MCF 10A (cell line): ENCODE data around the gene TMC6. TPM values are rescaled to one million over a fixed set of nuclear protein-coding genes. Genes with fewer than 3 reads are reported as not detected.
"Not testable (repeated sequence)": the region's sequence is repeated elsewhere in the genome, so short reads cannot be mapped to it uniquely, and the experiment has no call there.

Experiments used
- BruUV-seq: library from RNA; stranded (reverse); fragments of 400-500 nt; replicated peaks from 2 replicates; lab custom pipeline; 2021; lab: Mats Ljungman, UMichigan
- CTCF ChIA-PET: fragments of 300-600 bp; sonication (Branson Sonifier 250); formaldehyde crosslinking; extraction: SDS; loops from one replicate; lab custom pipeline; 2021; ENCODE audit warnings: antibody characterized with exemption, inconsistent platforms; lab: Yijun Ruan, JAX
- POLR2A ChIA-PET: fragments of 300-600, 350-650 bp; sonication (Branson Sonifier 250); formaldehyde crosslinking; extraction: SDS; loops from one replicate; lab custom pipeline; 2020; ENCODE audit warnings: antibody characterized with exemption, inconsistent platforms; lab: Yijun Ruan, JAX
- DNase-seq: peaks from one replicate; pipeline ENCODE4 v3.0.0-alpha.2; 2018; ENCODE audit not compliant: unreplicated experiment
- H3K27ac Mint-ChIP-seq: one replicate; pipeline ENCODE4 v1.8.0; 2022; ENCODE audit warnings: mild to moderate bottlenecking, low read depth, mixed read lengths; ENCODE audit not compliant: unreplicated experiment
- H3K27me3 Mint-ChIP-seq: one replicate; pipeline ENCODE4 v1.8.0; 2022; ENCODE audit warnings: mixed read lengths; ENCODE audit not compliant: insufficient read depth, unreplicated experiment
- H3K36me3 Mint-ChIP-seq: one replicate; pipeline ENCODE4 v1.8.0; 2022; ENCODE audit warnings: mild to moderate bottlenecking, moderate library complexity, mixed read lengths; ENCODE audit not compliant: insufficient read depth, unreplicated experiment
- H3K4me1 Mint-ChIP-seq: one replicate; pipeline ENCODE4 v1.8.0; 2022; ENCODE audit warnings: mixed read lengths; ENCODE audit not compliant: insufficient read depth, unreplicated experiment
- H3K4me3 Mint-ChIP-seq: one replicate; pipeline ENCODE4 v1.8.0; 2022; ENCODE audit warnings: mild to moderate bottlenecking, moderate library complexity, mixed read lengths; ENCODE audit not compliant: unreplicated experiment
- H3K9me3 Mint-ChIP-seq: one replicate; pipeline ENCODE4 v1.8.0; 2022; ENCODE audit warnings: mixed read lengths; ENCODE audit not compliant: unreplicated experiment
- intact Hi-C: fragments of 100-400 bp; cut with micrococcal nuclease; formaldehyde crosslinking; loops from 2 replicates; pipeline ENCODE4 v1.14.1; 2022
- total RNA-seq: library from RNA; stranded (reverse); gene quantifications from 2 replicates; pipeline ENCODE4 v1.2.3, GENCODE V29; 2022
- TF ChIP-seq, protein P1 (sequence below): fragments of 200-600 bp; IDR thresholded peaks from one replicate; pipeline ENCODE4 v1.8.0; 2022; ENCODE audit warnings: antibody characterized with exemption, mild to moderate bottlenecking; ENCODE audit not compliant: unreplicated experiment

Gene TMC6
- total RNA-seq, 1 experiment from 2014 or later = 3.1 TPM

DNA sequence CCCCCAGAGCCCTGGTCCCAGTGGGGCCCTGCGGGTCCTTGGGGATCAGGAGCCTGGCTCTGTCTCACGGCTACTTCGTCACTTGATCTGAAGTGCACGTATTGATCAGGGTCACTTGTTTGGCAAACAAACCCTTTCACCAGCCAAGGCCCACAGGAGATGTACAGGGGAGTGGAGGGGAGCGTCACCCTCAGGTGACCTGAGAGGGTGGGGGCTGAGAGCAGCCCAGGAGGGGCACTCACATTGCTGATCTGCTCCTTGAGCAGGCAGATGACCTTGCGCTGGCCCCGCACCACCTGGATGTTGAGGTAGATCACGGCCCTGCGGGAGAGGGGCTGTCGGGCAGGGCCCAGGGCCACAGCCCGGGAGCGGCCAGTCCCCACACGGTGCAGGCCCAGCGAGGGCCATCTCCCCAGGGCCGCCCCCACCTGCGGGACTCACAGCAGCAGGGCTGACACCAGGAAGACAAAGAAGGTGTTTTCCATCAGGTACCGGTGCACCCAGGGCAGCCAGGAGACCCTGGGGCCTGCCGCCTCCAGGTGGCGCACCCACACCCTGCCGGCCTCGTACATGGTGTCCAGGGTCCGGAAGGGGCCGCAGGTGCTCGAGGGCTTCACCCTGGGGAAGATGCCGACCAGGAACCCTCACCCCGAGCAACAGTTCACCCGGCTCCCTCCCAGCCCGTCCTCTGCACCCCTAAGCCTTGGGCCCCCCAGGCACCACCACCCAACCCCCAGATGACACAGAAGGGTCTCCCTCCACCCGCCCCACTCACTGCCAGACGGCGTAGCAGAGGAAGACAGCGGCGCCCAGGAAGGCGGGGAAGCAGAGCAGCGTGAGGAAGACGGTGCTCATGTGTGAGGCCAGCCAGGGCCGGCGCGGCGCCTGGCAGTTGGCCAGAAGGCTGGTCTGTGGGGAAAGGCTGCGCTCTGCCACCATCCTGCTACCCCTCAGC is 11.3 kb downstream of the TMC6 start:
- no peak overlapping the region for H3K4me3 Mint-ChIP-seq
- BruUV-seq = no TSS peak
- DNase-seq = no peak
- H3K9me3 Mint-ChIP-seq = no peaks in the 10 kb centered on the region
- ChIA-PET POLR2A (no interaction called here), CTCF (interaction anchor here (0.7 to 2.0 kb wide), 3 partner anchors 9 to 58 kb away, joined by 3 to 9 read pairs (median 5); partner anchors contain the start of gene TMC6)
- H3K36me3 Mint-ChIP-seq = no peaks in the 10 kb centered on the region
- H3K27me3 Mint-ChIP-seq = peaks cover 11% of the 10 kb centered on the region
- intact Hi-C loops = no loop called here
- no peak overlapping the region for H3K27ac Mint-ChIP-seq
- TF ChIP-seq, protein P1, sequence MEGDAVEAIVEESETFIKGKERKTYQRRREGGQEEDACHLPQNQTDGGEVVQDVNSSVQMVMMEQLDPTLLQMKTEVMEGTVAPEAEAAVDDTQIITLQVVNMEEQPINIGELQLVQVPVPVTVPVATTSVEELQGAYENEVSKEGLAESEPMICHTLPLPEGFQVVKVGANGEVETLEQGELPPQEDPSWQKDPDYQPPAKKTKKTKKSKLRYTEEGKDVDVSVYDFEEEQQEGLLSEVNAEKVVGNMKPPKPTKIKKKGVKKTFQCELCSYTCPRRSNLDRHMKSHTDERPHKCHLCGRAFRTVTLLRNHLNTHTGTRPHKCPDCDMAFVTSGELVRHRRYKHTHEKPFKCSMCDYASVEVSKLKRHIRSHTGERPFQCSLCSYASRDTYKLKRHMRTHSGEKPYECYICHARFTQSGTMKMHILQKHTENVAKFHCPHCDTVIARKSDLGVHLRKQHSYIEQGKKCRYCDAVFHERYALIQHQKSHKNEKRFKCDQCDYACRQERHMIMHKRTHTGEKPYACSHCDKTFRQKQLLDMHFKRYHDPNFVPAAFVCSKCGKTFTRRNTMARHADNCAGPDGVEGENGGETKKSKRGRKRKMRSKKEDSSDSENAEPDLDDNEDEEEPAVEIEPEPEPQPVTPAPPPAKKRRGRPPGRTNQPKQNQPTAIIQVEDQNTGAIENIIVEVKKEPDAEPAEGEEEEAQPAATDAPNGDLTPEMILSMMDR = peak; percentile 30
- H3K4me1 Mint-ChIP-seq = peaks cover 4% of the 10 kb centered on the region

DNA sequence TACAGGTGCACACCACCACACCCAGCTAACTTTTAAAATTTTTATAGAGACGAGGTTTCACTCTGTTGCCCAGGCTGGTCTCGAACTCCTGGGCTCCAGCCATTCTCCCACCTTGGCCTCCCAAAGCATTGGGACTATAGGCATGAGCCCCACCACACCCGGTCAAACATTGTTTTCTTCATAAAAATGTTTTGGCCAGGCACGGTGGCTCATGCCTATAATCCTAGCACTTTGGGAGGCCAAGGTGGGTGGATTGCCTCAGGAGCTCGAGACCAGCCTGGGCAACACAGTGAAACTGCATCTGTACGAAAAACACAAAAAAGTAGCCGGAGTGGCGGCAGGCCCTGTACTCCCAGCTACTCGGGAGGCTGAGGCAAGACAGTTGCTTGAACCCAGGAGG is 12.1 kb downstream of the TMC6 start:
- intact Hi-C loops = no loop called here
- Mint-ChIP-seq H3K4me1 (peaks cover 5% of the 10 kb centered on the region), H3K4me3 (no peak overlapping the region), H3K27me3 (peaks cover 11% of the 10 kb centered on the region), H3K9me3 (no peaks in the 10 kb centered on the region), H3K36me3 (no peaks in the 10 kb centered on the region), H3K27ac (no peak overlapping the region)
- TF ChIP-seq, protein P1 = no peak
- ChIA-PET POLR2A (interaction anchor here (0.6 to 0.7 kb wide), 2 partner anchors 133 to 1538 kb away, joined by 3 read pairs; no protein-coding TSS in a partner anchor), CTCF (interaction anchor here (0.6 to 2.0 kb wide), 5 partner anchors 11 to 784 kb away, joined by 3 to 9 read pairs (median 4); partner anchors contain the start of gene TMC6)
- DNase-seq = no peak
- no TSS peak for BruUV-seq

DNA sequence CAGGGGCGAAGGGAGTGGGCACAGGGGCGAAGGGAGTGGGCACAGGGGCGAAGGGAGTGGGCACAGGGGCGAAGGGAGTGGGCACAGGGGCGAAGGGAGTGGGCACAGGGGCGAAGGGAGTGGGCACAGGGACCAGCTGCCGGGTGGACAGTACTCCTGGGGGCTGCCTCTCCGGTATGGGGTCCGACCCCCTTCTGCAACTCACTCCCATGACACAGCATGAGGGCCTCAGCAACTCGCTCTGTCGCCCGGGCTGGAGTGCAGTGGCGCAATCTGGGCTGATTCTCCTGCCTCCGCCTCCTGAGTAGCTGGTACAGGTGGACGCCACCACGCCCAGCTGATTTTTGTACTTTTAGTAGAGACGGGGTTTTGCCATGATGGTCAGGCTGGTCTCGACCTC is 12.8 kb downstream of the TMC6 start:
- H3K27me3 Mint-ChIP-seq = peaks cover 11% of the 10 kb centered on the region
- H3K4me3 Mint-ChIP-seq, H3K27ac Mint-ChIP-seq, H3K36me3 Mint-ChIP-seq, DNase-seq, H3K4me1 Mint-ChIP-seq, BruUV-seq, H3K9me3 Mint-ChIP-seq, intact Hi-C loops: not testable (repeated sequence)
- POLR2A ChIA-PET = interaction anchor here (0.6 kb wide), 1 partner anchor 134 kb away, joined by 3 read pairs; no protein-coding TSS in a partner anchor
- CTCF ChIA-PET = interaction anchor here (0.6 to 2.0 kb wide), 7 partner anchors 12 to 1191 kb away, joined by 3 to 9 read pairs (median 4); partner anchors contain the start of gene TMC6

DNA sequence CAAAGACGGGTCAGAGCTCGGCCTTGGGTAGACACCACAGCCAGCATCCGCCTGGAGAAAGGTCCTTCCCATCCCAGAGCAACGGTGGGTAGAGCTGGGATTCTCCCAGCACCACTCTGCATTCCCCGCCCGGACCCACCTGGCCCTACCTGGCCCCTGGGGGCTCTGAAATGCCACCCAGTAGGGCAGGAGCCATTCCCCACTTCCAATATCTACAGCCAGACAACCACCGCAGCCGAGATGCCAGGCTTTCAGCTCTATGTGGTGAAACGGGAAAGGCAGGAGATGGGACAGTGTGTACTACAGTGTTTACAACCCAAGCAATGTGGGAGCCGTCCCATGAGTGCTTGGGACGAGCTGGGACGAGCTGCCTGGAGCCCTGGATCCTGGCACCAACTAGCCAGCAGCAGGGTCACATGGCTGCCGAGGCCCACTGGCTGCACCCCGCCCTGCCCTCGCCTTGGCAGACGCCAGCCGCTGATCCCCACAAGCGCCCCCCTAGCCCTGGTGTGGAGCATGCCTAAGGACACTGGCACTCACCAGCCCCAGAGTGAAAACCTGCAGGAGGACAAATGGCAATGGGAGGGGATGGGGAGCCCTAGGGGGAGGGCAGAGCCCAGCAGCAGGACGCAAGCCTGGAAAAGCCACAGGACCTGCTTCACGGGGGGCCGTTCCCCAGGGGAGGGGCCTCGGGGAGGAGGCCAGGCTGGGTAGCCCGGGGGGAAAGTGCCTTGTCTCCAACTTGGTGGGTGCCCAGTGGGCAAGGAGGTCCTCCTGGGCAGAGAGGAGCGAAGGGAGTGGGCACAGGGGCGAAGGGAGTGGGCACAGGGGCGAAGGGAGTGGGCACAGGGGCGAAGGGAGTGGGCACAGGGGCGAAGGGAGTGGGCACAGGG is 13.5 kb downstream of the TMC6 start:
- ChIA-PET CTCF (interaction anchor here (1.0 to 2.3 kb wide), 6 partner anchors 13 to 136 kb away, joined by 3 to 20 read pairs (median 6); partner anchors contain the start of gene TMC6), POLR2A (interaction anchor here (0.7 to 1.0 kb wide), 2 partner anchors 27 to 227 kb away, joined by 3 read pairs; no protein-coding TSS in a partner anchor)
- TF ChIP-seq, protein P1 = no peak
- intact Hi-C loops = no loop called here
- BruUV-seq = no TSS peak
- H3K27ac Mint-ChIP-seq = no peak overlapping the region
- H3K9me3 Mint-ChIP-seq = no peaks in the 10 kb centered on the region
- no peaks in the 10 kb centered on the region for H3K36me3 Mint-ChIP-seq
- DNase-seq = no peak
- no peak overlapping the region for H3K4me3 Mint-ChIP-seq
- peaks cover 11% of the 10 kb centered on the region for H3K27me3 Mint-ChIP-seq
- peaks cover 5% of the 10 kb centered on the region for H3K4me1 Mint-ChIP-seq
